NOMO-1 treated with dmso at 0.1 percent for 144 hours (cell line): Measurements from ENCODE around the gene NEK11.

Experiments
- DNase-seq: peaks from one replicate; lab custom pipeline; 2025; ENCODE audit not compliant: unreplicated experiment; lab: John Stamatoyannopoulos, UW

NEK11 gene

GRCh38 chr3:131396170-131396569 is 369.5 kb downstream of the NEK11 start:
- no peak for DNase-seq

GRCh38 chr3:131397889-131398288 is 371.2 kb downstream of the NEK11 start:
- no peak for DNase-seq
